GM12878 (cell line): Measurements from ENCODE around the gene HCST.

Experiments
- HDAC2 ChIP-seq: fragments of 200-600 bp; sonication (generic); IDR thresholded peaks from 2 replicates; pipeline ENCODE4 v1.6.1; 2017
- KDM1A ChIP-seq: fragments of 200-600 bp; sonication (generic); IDR thresholded peaks from 2 replicates; pipeline ENCODE4 v1.6.1; 2016; ENCODE audit warnings: borderline replicate concordance
- TF ChIP-seq, protein P1 (sequence below): IDR thresholded peaks from 2 replicates; pipeline ENCODE4 v1.6.1; 2012; ENCODE audit warnings: low read depth, low read length, improper control_type of control experiment

- TF ChIP-seq, protein P1, sequence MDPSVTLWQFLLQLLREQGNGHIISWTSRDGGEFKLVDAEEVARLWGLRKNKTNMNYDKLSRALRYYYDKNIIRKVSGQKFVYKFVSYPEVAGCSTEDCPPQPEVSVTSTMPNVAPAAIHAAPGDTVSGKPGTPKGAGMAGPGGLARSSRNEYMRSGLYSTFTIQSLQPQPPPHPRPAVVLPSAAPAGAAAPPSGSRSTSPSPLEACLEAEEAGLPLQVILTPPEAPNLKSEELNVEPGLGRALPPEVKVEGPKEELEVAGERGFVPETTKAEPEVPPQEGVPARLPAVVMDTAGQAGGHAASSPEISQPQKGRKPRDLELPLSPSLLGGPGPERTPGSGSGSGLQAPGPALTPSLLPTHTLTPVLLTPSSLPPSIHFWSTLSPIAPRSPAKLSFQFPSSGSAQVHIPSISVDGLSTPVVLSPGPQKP: no peak
- TF ChIP-seq KDM1A: no peak
- TF ChIP-seq HDAC2: no peak
These were observed 2.6 kb upstream of the HCST start for GRCh38 chr19:35899547-35900214.
